HepG2 (cell line): Measurements from ENCODE around the gene C5orf47. TPM values are rescaled to one million over a fixed set of nuclear protein-coding genes. Genes with fewer than 3 reads are reported as not detected.

Experiments used
- AKAP8 ChIP-seq: sonication (generic); formaldehyde crosslinking; IDR thresholded peaks from 2 replicates; pipeline ENCODE4 v1.5.1; 2020; ENCODE audit warnings: mild to moderate bottlenecking, missing genetic modification reagents
- FOXM1 ChIP-seq: sonication (generic); formaldehyde crosslinking; IDR thresholded peaks from 2 replicates; pipeline ENCODE4 v1.5.0; 2020; ENCODE audit warnings: missing genetic modification reagents
- GABPA ChIP-seq, 2 experiments: IDR thresholded peaks; 2 replicates each; pipeline ENCODE4 v1.6.1; 2011 to 2016; ENCODE audit warnings: low read depth in 2 of 2, low read length in 1 of 2, missing biosample characterization in 1 of 2, missing genetic modification characterization in 1 of 2
- MAF1 ChIP-seq: sonication (generic); formaldehyde crosslinking; IDR thresholded peaks from 2 replicates; pipeline ENCODE4 v1.5.0; 2020; ENCODE audit warnings: missing genetic modification reagents, borderline replicate concordance
- MTA1 ChIP-seq: sonication (generic); formaldehyde crosslinking; IDR thresholded peaks from 2 replicates; pipeline ENCODE4 v1.4.0; 2020; ENCODE audit warnings: missing genetic modification reagents, mild to moderate bottlenecking, borderline replicate concordance
- NFE2L1 ChIP-seq: sonication (generic); formaldehyde crosslinking; IDR thresholded peaks from 2 replicates; pipeline ENCODE4 v1.4.0; 2020; ENCODE audit warnings: missing genetic modification reagents, mild to moderate bottlenecking, borderline replicate concordance
- RBAK ChIP-seq: sonication (generic); formaldehyde crosslinking; IDR thresholded peaks from 2 replicates; pipeline ENCODE4 v1.5.1; 2020; ENCODE audit warnings: mild to moderate bottlenecking, missing genetic modification reagents
- RBM39 ChIP-seq: fragments of 200-400 bp; formaldehyde crosslinking; IDR thresholded peaks from one replicate; pipeline ENCODE4 v1.6.1; 2018; ENCODE audit warnings: antibody characterized with exemption, mild to moderate bottlenecking, low read depth, low read length; ENCODE audit not compliant: poor library complexity, severe bottlenecking
- RFXANK ChIP-seq: IDR thresholded peaks from 2 replicates; pipeline ENCODE4 v1.6.1; 2016
- SRSF4 ChIP-seq: fragments of 200-400 bp; formaldehyde crosslinking; IDR thresholded peaks from one replicate; pipeline ENCODE4 v1.6.1; 2018; ENCODE audit warnings: mild to moderate bottlenecking, low read depth, low read length, moderate library complexity; ENCODE audit not compliant: poor library complexity, severe bottlenecking
- STAG1 ChIP-seq: sonication (generic); formaldehyde crosslinking; IDR thresholded peaks from 2 replicates; pipeline ENCODE4 v1.4.0; 2020; ENCODE audit warnings: missing genetic modification reagents
- YY1 ChIP-seq: IDR thresholded peaks from 2 replicates; pipeline ENCODE4 v1.6.1; 2011; ENCODE audit warnings: low read length, low read depth, moderate library complexity, mild to moderate bottlenecking; ENCODE audit not compliant: insufficient read depth, insufficient replicate concordance
- ZFP36L2 ChIP-seq: sonication (generic); formaldehyde crosslinking; IDR thresholded peaks from 2 replicates; pipeline ENCODE4 v1.4.0; 2020; ENCODE audit warnings: missing genetic modification reagents
- ZNF180 ChIP-seq: sonication (generic); formaldehyde crosslinking; IDR thresholded peaks from 2 replicates; pipeline ENCODE4 v1.4.0; 2020; ENCODE audit warnings: low read depth, missing genetic modification reagents, borderline replicate concordance
- ZNF605 ChIP-seq: sonication (generic); formaldehyde crosslinking; IDR thresholded peaks from 2 replicates; pipeline ENCODE4 v1.8.0; 2022; ENCODE audit warnings: mild to moderate bottlenecking, missing genetic modification reagents
- ZNF614 ChIP-seq: IDR thresholded peaks from 2 replicates; pipeline ENCODE4 v1.6.1; 2018; ENCODE audit warnings: missing biosample characterization, missing genetic modification reagents, inconsistent platforms, borderline replicate concordance
- ZNF790 ChIP-seq: sonication (generic); formaldehyde crosslinking; IDR thresholded peaks from 2 replicates; pipeline ENCODE4 v1.8.0; 2022; ENCODE audit warnings: missing genetic modification reagents, mild to moderate bottlenecking, borderline replicate concordance
- ZNF83 ChIP-seq: sonication (generic); formaldehyde crosslinking; IDR thresholded peaks from 2 replicates; pipeline ENCODE4 v1.4.0; 2020; ENCODE audit warnings: missing genetic modification reagents, mild to moderate bottlenecking, borderline replicate concordance
- polyA plus RNA-seq, 8 experiments: library from polyadenylated mRNA; depleted of rRNA in 3 of 8; stranded (reverse) in 7 of 8; unstranded in 1 of 8; fragments of >200 nt; fragmentation: Illumina TruSeq in 4 of 8; extraction: Trizol in 4 of 8; gene quantifications; 2 replicates each; pipeline versions ENCODE4 v1.2.1 to v1.2.3, GENCODE V29; 2011 to 2016; ENCODE audit warnings: low read depth in 4 of 8, missing spikeins in 1 of 8, mixed read lengths in 1 of 8; ENCODE audit not compliant: insufficient read depth in 1 of 8
- total RNA-seq, 5 experiments: library from RNA; depleted of rRNA; stranded (reverse); fragments of >200 nt; fragmentation: Illumina TruSeq; extraction: Trizol; gene quantifications; 2 replicates each; pipeline ENCODE4 v1.2.3, GENCODE V29; 2016; ENCODE audit warnings: low read depth in 1 of 5
- TF ChIP-seq, protein P1 (sequence below): sonication (generic); formaldehyde crosslinking; IDR thresholded peaks from 2 replicates; pipeline ENCODE4 v1.4.0; 2020; ENCODE audit warnings: missing genetic modification reagents
- TF ChIP-seq, protein P2 (sequence below): sonication (generic); formaldehyde crosslinking; IDR thresholded peaks from 2 replicates; pipeline ENCODE4 v1.4.0; 2020; ENCODE audit warnings: mild to moderate bottlenecking, missing genetic modification reagents
- TF ChIP-seq, protein P3 (sequence below): sonication (generic); formaldehyde crosslinking; IDR thresholded peaks from 2 replicates; pipeline ENCODE4 v1.5.0; 2020; ENCODE audit warnings: missing genetic modification reagents, mild to moderate bottlenecking, borderline replicate concordance
- TF ChIP-seq, protein P4 (sequence below): IDR thresholded peaks from 2 replicates; pipeline ENCODE4 v1.6.1; 2016; ENCODE audit warnings: low read depth, control low read depth

The C5orf47 gene
- total and polyA plus RNA-seq, 2 of the 13 experiments (the other 11 are each of a cell fraction or from before 2014, with no cell fraction given): not detected

DNA sequence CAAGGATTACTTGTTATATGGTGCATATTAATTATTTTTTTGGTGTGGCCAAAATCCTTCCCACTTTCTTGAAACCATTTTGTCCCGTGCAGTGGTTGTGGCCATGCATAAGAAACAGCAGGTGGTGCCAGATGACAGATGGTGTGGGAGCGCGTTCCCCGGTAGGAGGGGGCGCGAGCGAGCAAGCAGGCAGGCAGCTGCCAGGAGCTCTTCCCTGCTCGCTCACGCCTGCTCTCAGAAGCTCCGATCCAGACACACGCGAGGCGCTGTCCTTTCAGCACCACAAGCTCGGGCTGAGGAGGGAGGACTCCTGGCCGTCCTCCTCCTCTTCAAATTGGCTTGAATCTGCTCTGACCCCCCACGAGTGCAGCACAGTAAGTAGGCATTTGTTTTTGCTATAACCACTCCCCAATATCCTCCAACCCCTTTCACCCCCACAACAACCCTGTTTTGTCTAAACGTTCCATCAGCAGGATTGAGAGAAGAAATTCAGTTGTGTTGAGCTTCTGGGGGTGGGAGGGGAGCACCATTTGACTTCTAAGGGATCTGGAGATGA lies 56.6 kb downstream of the C5orf47 start, which contains the start of gene NSG2 (continued):
- TF ChIP-seq RBAK: no peak
- peak; percentile 28; the same call in 1 of the 2 replicates for TF ChIP-seq ZNF614 (CRISPR knock-in tag)
- TF ChIP-seq RFXANK (CRISPR knock-in tag): no peak
- TF ChIP-seq ZNF180 (CRISPR knock-in tag): no peak
- 0 out of 2 replicates have a peak, but pooled peaks have one; percentile 55 for TF ChIP-seq ZNF605 (CRISPR knock-in tag)
- TF ChIP-seq YY1: no peak
- TF ChIP-seq ZFP36L2 (CRISPR knock-in tag): peak; percentile 91; the same call in 1 of the 2 replicates
- TF ChIP-seq, protein P1, sequence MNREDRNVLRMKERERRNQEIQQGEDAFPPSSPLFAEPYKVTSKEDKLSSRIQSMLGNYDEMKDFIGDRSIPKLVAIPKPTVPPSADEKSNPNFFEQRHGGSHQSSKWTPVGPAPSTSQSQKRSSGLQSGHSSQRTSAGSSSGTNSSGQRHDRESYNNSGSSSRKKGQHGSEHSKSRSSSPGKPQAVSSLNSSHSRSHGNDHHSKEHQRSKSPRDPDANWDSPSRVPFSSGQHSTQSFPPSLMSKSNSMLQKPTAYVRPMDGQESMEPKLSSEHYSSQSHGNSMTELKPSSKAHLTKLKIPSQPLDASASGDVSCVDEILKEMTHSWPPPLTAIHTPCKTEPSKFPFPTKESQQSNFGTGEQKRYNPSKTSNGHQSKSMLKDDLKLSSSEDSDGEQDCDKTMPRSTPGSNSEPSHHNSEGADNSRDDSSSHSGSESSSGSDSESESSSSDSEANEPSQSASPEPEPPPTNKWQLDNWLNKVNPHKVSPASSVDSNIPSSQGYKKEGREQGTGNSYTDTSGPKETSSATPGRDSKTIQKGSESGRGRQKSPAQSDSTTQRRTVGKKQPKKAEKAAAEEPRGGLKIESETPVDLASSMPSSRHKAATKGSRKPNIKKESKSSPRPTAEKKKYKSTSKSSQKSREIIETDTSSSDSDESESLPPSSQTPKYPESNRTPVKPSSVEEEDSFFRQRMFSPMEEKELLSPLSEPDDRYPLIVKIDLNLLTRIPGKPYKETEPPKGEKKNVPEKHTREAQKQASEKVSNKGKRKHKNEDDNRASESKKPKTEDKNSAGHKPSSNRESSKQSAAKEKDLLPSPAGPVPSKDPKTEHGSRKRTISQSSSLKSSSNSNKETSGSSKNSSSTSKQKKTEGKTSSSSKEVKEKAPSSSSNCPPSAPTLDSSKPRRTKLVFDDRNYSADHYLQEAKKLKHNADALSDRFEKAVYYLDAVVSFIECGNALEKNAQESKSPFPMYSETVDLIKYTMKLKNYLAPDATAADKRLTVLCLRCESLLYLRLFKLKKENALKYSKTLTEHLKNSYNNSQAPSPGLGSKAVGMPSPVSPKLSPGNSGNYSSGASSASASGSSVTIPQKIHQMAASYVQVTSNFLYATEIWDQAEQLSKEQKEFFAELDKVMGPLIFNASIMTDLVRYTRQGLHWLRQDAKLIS (CRISPR knock-in tag): no peak
- no peak for TF ChIP-seq MAF1 (CRISPR knock-in tag)
- TF ChIP-seq SRSF4: no peak
- TF ChIP-seq ZNF790 (CRISPR knock-in tag): peak; percentile 64; the same call in 1 of the 2 replicates
- TF ChIP-seq GABPA (IDR thresholded peaks at IDR 0.05; ENCODE audit: low read depth, low read length): no peak
- TF ChIP-seq GABPA (CRISPR knock-in tag; IDR thresholded peaks at IDR 0.05; ENCODE audit: low read depth): no peak
- TF ChIP-seq MTA1 (CRISPR knock-in tag): no peak
- TF ChIP-seq, protein P2, sequence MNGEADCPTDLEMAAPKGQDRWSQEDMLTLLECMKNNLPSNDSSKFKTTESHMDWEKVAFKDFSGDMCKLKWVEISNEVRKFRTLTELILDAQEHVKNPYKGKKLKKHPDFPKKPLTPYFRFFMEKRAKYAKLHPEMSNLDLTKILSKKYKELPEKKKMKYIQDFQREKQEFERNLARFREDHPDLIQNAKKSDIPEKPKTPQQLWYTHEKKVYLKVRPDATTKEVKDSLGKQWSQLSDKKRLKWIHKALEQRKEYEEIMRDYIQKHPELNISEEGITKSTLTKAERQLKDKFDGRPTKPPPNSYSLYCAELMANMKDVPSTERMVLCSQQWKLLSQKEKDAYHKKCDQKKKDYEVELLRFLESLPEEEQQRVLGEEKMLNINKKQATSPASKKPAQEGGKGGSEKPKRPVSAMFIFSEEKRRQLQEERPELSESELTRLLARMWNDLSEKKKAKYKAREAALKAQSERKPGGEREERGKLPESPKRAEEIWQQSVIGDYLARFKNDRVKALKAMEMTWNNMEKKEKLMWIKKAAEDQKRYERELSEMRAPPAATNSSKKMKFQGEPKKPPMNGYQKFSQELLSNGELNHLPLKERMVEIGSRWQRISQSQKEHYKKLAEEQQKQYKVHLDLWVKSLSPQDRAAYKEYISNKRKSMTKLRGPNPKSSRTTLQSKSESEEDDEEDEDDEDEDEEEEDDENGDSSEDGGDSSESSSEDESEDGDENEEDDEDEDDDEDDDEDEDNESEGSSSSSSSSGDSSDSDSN (CRISPR knock-in tag): peak; percentile 74
- TF ChIP-seq, protein P3, sequence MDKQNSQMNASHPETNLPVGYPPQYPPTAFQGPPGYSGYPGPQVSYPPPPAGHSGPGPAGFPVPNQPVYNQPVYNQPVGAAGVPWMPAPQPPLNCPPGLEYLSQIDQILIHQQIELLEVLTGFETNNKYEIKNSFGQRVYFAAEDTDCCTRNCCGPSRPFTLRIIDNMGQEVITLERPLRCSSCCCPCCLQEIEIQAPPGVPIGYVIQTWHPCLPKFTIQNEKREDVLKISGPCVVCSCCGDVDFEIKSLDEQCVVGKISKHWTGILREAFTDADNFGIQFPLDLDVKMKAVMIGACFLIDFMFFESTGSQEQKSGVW (CRISPR knock-in tag): no peak
- no peak for TF ChIP-seq RBM39
- peak; percentile 96 for TF ChIP-seq STAG1
- TF ChIP-seq, protein P4, sequence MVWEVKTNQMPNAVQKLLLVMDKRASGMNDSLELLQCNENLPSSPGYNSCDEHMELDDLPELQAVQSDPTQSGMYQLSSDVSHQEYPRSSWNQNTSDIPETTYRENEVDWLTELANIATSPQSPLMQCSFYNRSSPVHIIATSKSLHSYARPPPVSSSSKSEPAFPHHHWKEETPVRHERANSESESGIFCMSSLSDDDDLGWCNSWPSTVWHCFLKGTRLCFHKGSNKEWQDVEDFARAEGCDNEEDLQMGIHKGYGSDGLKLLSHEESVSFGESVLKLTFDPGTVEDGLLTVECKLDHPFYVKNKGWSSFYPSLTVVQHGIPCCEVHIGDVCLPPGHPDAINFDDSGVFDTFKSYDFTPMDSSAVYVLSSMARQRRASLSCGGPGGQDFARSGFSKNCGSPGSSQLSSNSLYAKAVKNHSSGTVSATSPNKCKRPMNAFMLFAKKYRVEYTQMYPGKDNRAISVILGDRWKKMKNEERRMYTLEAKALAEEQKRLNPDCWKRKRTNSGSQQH: 0 out of 2 replicates have a peak, but pooled peaks have one; percentile 62
- TF ChIP-seq NFE2L1 (CRISPR knock-in tag): no peak
- TF ChIP-seq AKAP8: no peak
- no peak for TF ChIP-seq FOXM1 (CRISPR knock-in tag)
- no peak for TF ChIP-seq ZNF83 (CRISPR knock-in tag)
